Trophoblast cell (in vitro differentiated cells and primary cell): ENCODE measurements around the gene ACSBG1.

Experiments used
- DNase-seq, 2 donors: peaks; one replicate each; pipeline ENCODE4 v3.0.0-alpha.2; 2016
- H2AFZ ChIP-seq: 2 replicates; pipeline ENCODE4 v1.6.1; 2013; ENCODE audit warnings: low read length, moderate library complexity, mild to moderate bottlenecking; ENCODE audit not compliant: insufficient read depth, poor library complexity
- H2AK5ac ChIP-seq: 2 replicates; pipeline ENCODE4 v1.6.1; 2013; ENCODE audit warnings: mild to moderate bottlenecking, low read length
- H2BK120ac ChIP-seq: 2 replicates; pipeline ENCODE4 v1.6.1; 2013; ENCODE audit warnings: low read length, mild to moderate bottlenecking, moderate library complexity; ENCODE audit not compliant: insufficient read depth, poor library complexity
- H2BK12ac ChIP-seq: 2 replicates; pipeline ENCODE4 v1.6.1; 2013; ENCODE audit warnings: mild to moderate bottlenecking, low read length, moderate library complexity
- H2BK5ac ChIP-seq: 2 replicates; pipeline ENCODE4 v1.6.1; 2013; ENCODE audit warnings: low read length, low read depth, moderate library complexity, mild to moderate bottlenecking; ENCODE audit not compliant: poor library complexity
- H3K14ac ChIP-seq: 2 replicates; pipeline ENCODE4 v1.6.1; 2013; ENCODE audit warnings: mild to moderate bottlenecking, low read length
- H3K18ac ChIP-seq: 2 replicates; pipeline ENCODE4 v1.6.1; 2013; ENCODE audit warnings: mild to moderate bottlenecking, low read length
- H3K23ac ChIP-seq: 2 replicates; pipeline ENCODE4 v1.6.1; 2013; ENCODE audit warnings: low read length
- H3K27ac ChIP-seq: 2 replicates; pipeline ENCODE4 v1.5.1; 2013; ENCODE audit warnings: low read depth, mild to moderate bottlenecking, inconsistent platforms, low read length, moderate library complexity
- H3K27me3 ChIP-seq: 2 replicates; pipeline ENCODE4 v1.6.1; 2013; ENCODE audit warnings: inconsistent platforms, mild to moderate bottlenecking, low read length, moderate library complexity; ENCODE audit not compliant: insufficient read depth
- H3K36me3 ChIP-seq, 2 experiments: 1 replicate in 1 of 2; 2 replicates in 1 of 2; pipeline ENCODE4 v1.6.1; 2013; ENCODE audit warnings: low read length in 2 of 2, mild to moderate bottlenecking in 2 of 2, moderate library complexity in 1 of 2; ENCODE audit not compliant: insufficient read depth in 2 of 2, control insufficient read depth in 1 of 2
- H3K4ac ChIP-seq: 2 replicates; pipeline ENCODE4 v1.6.1; 2013; ENCODE audit warnings: low read depth, mild to moderate bottlenecking, low read length, moderate library complexity
- H3K4me1 ChIP-seq, 2 experiments: 1 replicate in 1 of 2; 2 replicates in 1 of 2; pipeline ENCODE4 v1.6.1; 2013; ENCODE audit warnings: low read length in 2 of 2, mild to moderate bottlenecking in 2 of 2, moderate library complexity in 1 of 2; ENCODE audit not compliant: insufficient read depth in 2 of 2, control insufficient read depth in 1 of 2
- H3K4me2 ChIP-seq: 2 replicates; pipeline ENCODE4 v1.6.1; 2013; ENCODE audit warnings: inconsistent platforms, mild to moderate bottlenecking, low read length, moderate library complexity
- H3K4me3 ChIP-seq: 2 replicates; pipeline ENCODE4 v1.5.1; 2013; ENCODE audit warnings: mild to moderate bottlenecking, low read depth, low read length, inconsistent platforms
- H3K79me1 ChIP-seq: one replicate; pipeline ENCODE4 v1.6.1; 2013; ENCODE audit warnings: low read length
- H3K79me2 ChIP-seq: 2 replicates; pipeline ENCODE4 v1.6.1; 2013; ENCODE audit warnings: low read length, mild to moderate bottlenecking; ENCODE audit not compliant: control insufficient read depth, insufficient read depth, poor library complexity
- H3K9ac ChIP-seq: 2 replicates; pipeline ENCODE4 v1.6.1; 2013; ENCODE audit warnings: mild to moderate bottlenecking, low read length
- H3K9me3 ChIP-seq: 2 replicates; pipeline ENCODE4 v1.6.1; 2013; ENCODE audit warnings: low read depth, mild to moderate bottlenecking, control low read depth, inconsistent platforms, low read length; ENCODE audit not compliant: insufficient read depth
- H4K12ac ChIP-seq: 2 replicates; pipeline ENCODE4 v1.6.1; 2013; ENCODE audit warnings: low read depth, mild to moderate bottlenecking, low read length, moderate library complexity
- H4K8ac ChIP-seq: 2 replicates; pipeline ENCODE4 v1.6.1; 2013; ENCODE audit warnings: low read depth, mild to moderate bottlenecking, low read length, moderate library complexity
- H4K91ac ChIP-seq: one replicate; pipeline ENCODE4 v1.6.1; 2013; ENCODE audit warnings: low read depth, mild to moderate bottlenecking, low read length, moderate library complexity
- WGBS: extraction: QIAGEN DNeasy Blood & Tissue Kit; methylation state at CpG from one replicate; pipeline ENCODE4 v1.1.7; 2013; ENCODE audit warnings: missing lambda C conversion rate; ENCODE audit not compliant: insufficient read length, insufficient coverage; ENCODE audit errors: extremely low coverage; 5-methylcytosine and 5-hydroxymethylcytosine counted together

ACSBG1 gene

GRCh38 chr15:78170848-78171773 is 63.3 kb downstream of the ACSBG1 start:
- no peak overlapping the region for H3K18ac ChIP-seq
- H4K8ac ChIP-seq: no peak overlapping the region
- H2BK120ac ChIP-seq: no peak overlapping the region
- H3K36me3 ChIP-seq: peaks cover 12 to 16% of the 10 kb centered on the region in 2 experiments
- no peak overlapping the region for H3K14ac ChIP-seq
- H2BK12ac ChIP-seq: no peak overlapping the region
- H3K27ac ChIP-seq: no peak overlapping the region
- H3K4ac ChIP-seq: no peak overlapping the region
- no peaks in the 10 kb centered on the region for H3K79me1 ChIP-seq
- H2BK5ac ChIP-seq: no peak overlapping the region
- WGBS: no CpG with 5 or more reads among the region's 17 CpGs
- no peak overlapping the region for H3K9ac ChIP-seq
- H3K4me1 ChIP-seq: no peaks in the 10 kb centered on the region
- no peak overlapping the region for H3K4me3 ChIP-seq
- H3K23ac ChIP-seq: no peak overlapping the region
- no peak for DNase-seq
- peaks cover 2% of the 10 kb centered on the region for H3K9me3 ChIP-seq
- H3K79me2 ChIP-seq: no peaks in the 10 kb centered on the region
- H2AK5ac ChIP-seq: no peak overlapping the region
- no peaks in the 10 kb centered on the region for H3K27me3 ChIP-seq
- no peak overlapping the region for H2AFZ ChIP-seq
- H4K91ac ChIP-seq: no peak overlapping the region
- no peak overlapping the region for H3K4me2 ChIP-seq
- H4K12ac ChIP-seq: no peak overlapping the region

DNA sequence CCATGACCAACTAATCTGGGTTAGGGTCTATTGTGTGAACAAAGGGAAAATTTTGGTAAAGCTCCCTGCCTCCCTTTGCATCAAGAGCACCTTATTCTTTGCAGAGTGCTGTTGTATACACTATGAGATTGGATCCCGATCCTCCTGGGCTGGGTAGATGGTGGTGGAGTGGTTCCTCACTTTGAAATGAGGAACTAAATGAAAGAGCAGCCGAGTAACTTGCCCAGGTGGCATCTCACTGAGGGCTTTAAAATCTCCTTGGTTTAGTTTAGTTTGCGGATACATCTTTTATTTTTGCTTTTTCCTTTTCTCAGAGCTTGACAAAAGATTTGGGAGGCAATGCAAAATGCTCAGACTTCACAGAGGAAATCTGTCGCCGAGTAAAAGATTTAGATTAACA is 65.8 kb downstream of the ACSBG1 start:
- Histone ChIP-seq H3K4ac (no peak overlapping the region), H3K18ac (no peak overlapping the region), H2AFZ (no peak overlapping the region), H4K8ac (no peak overlapping the region), H3K9ac (no peak overlapping the region), H3K9me3 (peaks cover 2% of the 10 kb centered on the region), H3K4me3 (no peak overlapping the region), H3K27me3 (no peaks in the 10 kb centered on the region), H4K91ac (no peak overlapping the region), H2BK5ac (no peak overlapping the region), H3K14ac (no peak overlapping the region), H3K4me1 (no peaks in the 10 kb centered on the region), H3K36me3 (peaks cover 13 to 22% of the 10 kb centered on the region in 2 experiments), H3K4me2 (no peak overlapping the region), H2BK12ac (no peak overlapping the region), H3K23ac (no peak overlapping the region), H3K27ac (no peak overlapping the region), H4K12ac (no peak overlapping the region), H2BK120ac (no peak overlapping the region), H2AK5ac (no peak overlapping the region), H3K79me1 (no peaks in the 10 kb centered on the region), H3K79me2 (no peaks in the 10 kb centered on the region)
- WGBS: no CpG with 5 or more reads among the region's 5 CpGs
- no peak for DNase-seq

- H2BK5ac ChIP-seq: no peak overlapping the region
- no peaks in the 10 kb centered on the region for H3K79me2 ChIP-seq
- H3K79me1 ChIP-seq: no peaks in the 10 kb centered on the region
- no peak overlapping the region for H2BK12ac ChIP-seq
- H2BK120ac ChIP-seq: no peak overlapping the region
- H3K9me3 ChIP-seq: peaks cover 2% of the 10 kb centered on the region
- H3K4me2 ChIP-seq: no peak overlapping the region
- DNase-seq: no peak
- no peak overlapping the region for H4K12ac ChIP-seq
- no peak overlapping the region for H3K4ac ChIP-seq
- H3K18ac ChIP-seq: no peak overlapping the region
- WGBS: no CpG with 5 or more reads among the region's 10 CpGs
- no peak overlapping the region for H3K27ac ChIP-seq
- H3K4me3 ChIP-seq: no peak overlapping the region
- no peaks in the 10 kb centered on the region for H3K27me3 ChIP-seq
- peaks cover 13 to 23% of the 10 kb centered on the region in 2 experiments for H3K36me3 ChIP-seq
- H4K91ac ChIP-seq: no peak overlapping the region
- no peaks in the 10 kb centered on the region for H3K4me1 ChIP-seq
- H2AK5ac ChIP-seq: no peak overlapping the region
- H4K8ac ChIP-seq: no peak overlapping the region
- no peak overlapping the region for H3K9ac ChIP-seq
- no peak overlapping the region for H3K14ac ChIP-seq
- no peak overlapping the region for H3K23ac ChIP-seq
- H2AFZ ChIP-seq: no peak overlapping the region
Measured at GRCh38 chr15:78167227-78167888, 67.0 kb downstream of the ACSBG1 start.

- Histone ChIP-seq H3K4ac (no peak overlapping the region), H3K27me3 (no peaks in the 10 kb centered on the region), H3K4me2 (no peak overlapping the region), H3K79me1 (no peaks in the 10 kb centered on the region), H3K36me3 (peaks cover 19 to 21% of the 10 kb centered on the region in 2 experiments), H3K14ac (no peak overlapping the region), H3K4me1 (no peaks in the 10 kb centered on the region), H3K9me3 (no peaks in the 10 kb centered on the region), H3K9ac (no peak overlapping the region), H4K8ac (no peak overlapping the region), H2AK5ac (no peak overlapping the region), H3K23ac (no peak overlapping the region), H3K4me3 (no peak overlapping the region), H3K79me2 (no peaks in the 10 kb centered on the region), H2BK120ac (no peak overlapping the region), H2BK12ac (no peak overlapping the region), H3K27ac (no peak overlapping the region), H2BK5ac (no peak overlapping the region), H3K18ac (no peak overlapping the region), H2AFZ (no peak overlapping the region), H4K12ac (no peak overlapping the region), H4K91ac (no peak overlapping the region)
- no peak for DNase-seq
- no CpG with 5 or more reads among the region's 2 CpGs for WGBS
Measured at GRCh38 chr15:78164010-78164409, 70.4 kb downstream of the ACSBG1 start.
